Omental fat pad (tissue), 4 donors: ENCODE measurements around the gene EGLN2. TPM values are rescaled to one million over a fixed set of nuclear protein-coding genes. Genes with fewer than 3 reads are reported as not detected.
A peak's percentile ranks its signal among the peaks of the same experiment; 100 is the strongest.
"Not testable (repeated sequence)": the region's sequence is repeated elsewhere in the genome, so short reads cannot be mapped to it uniquely, and the experiment has no call there.

Experiments
- ATAC-seq: fragments of 150-250 bp; one replicate; pipeline ENCODE4 v1.9.1; 2016; ENCODE audit warnings: mild to moderate bottlenecking, moderate library complexity; ENCODE audit not compliant: low FRiP score
- DNase-seq: peaks from one replicate; pipeline ENCODE4 v3.0.0-alpha.2; 2019; ENCODE audit warnings: low spot score
- CTCF ChIP-seq, 3 donors: fragments of 450-650 bp; IDR thresholded peaks; one replicate each; pipeline ENCODE4 v1.5.1; 2016 to 2017; ENCODE audit warnings: antibody characterized with exemption in 3 of 3, mild to moderate bottlenecking in 3 of 3, moderate library complexity in 2 of 3
- total RNA-seq, 4 donors: library from RNA; depleted of rRNA; stranded (reverse); fragments of >200 nt; gene quantifications; one replicate each; pipeline ENCODE4 v1.1.0, GENCODE V29; 2016

Gene EGLN2
- total RNA-seq, 4 donors from 2014 or later, result 91.6 to 107 (median 101) TPM

GRCh38 chr19:40777937-40778705 lies 20.9 kb upstream of the EGLN2 start, which contains the start of gene RAB4B:
TSS of gene RAB4B (plus strand) at chr19:40778247. CDS start at chr19:40778376, 129 bp downstream.
- DNase-seq (peak; percentile 99), ATAC-seq (peak; percentile 95)
- TF ChIP-seq CTCF (IDR thresholded peaks at IDR 0.05), result no peak

GRCh38 chr19:40778706-40779284 lies 20.2 kb upstream of the EGLN2 start:
- ATAC-seq (no peak), DNase-seq (no peak)
- no peak for TF ChIP-seq CTCF (IDR thresholded peaks at IDR 0.05)

GRCh38 chr19:40780582-40780981 lies 18.4 kb upstream of the EGLN2 start:
- DNase-seq, result no peak

GRCh38 chr19:40781140-40781539 lies 17.9 kb upstream of the EGLN2 start:
- DNase-seq (no peak), ATAC-seq (no peak)
- no peak for TF ChIP-seq CTCF (IDR thresholded peaks at IDR 0.05)

More at GRCh38 chr19:40780582-40780981, 18.4 kb upstream of the EGLN2 start:
- no peak for TF ChIP-seq CTCF (IDR thresholded peaks at IDR 0.05)
- ATAC-seq, result no peak

- ATAC-seq (no peak), DNase-seq (no peak)
- TF ChIP-seq CTCF (IDR thresholded peaks at IDR 0.05), result no peak
Observed at GRCh38 chr19:40783711-40784110, 15.3 kb upstream of the EGLN2 start.

GRCh38 chr19:40784146-40784545 lies 14.8 kb upstream of the EGLN2 start:
- not testable (repeated sequence) for ATAC-seq, DNase-seq

GRCh38 chr19:40785526-40785925 lies 13.5 kb upstream of the EGLN2 start:
- no peak for ATAC-seq
- no peak for TF ChIP-seq CTCF (IDR thresholded peaks at IDR 0.05)
- DNase-seq, result no peak
